MG63 (cell line): ENCODE results near the gene ZNF423. TPM values are rescaled to one million over a fixed set of nuclear protein-coding genes. Genes with fewer than 3 reads are reported as not detected.

Experiments used
- DNase-seq: peaks from one replicate; pipeline ENCODE4 v3.0.0-alpha.2; 2020
- H3K27me3 ChIP-seq: fragments of 250-450 bp; sonication (Bioruptor Pico); 2 replicates; pipeline ENCODE4 v1.5.1; 2020; ENCODE audit warnings: mild to moderate bottlenecking, moderate library complexity
- H3K36me3 ChIP-seq: fragments of 250-450 bp; sonication (Bioruptor Pico); 2 replicates; pipeline ENCODE4 v1.5.1; 2020; ENCODE audit warnings: mild to moderate bottlenecking, moderate library complexity
- H3K4me3 ChIP-seq: fragments of 250-450 bp; sonication (Bioruptor Pico); 2 replicates; pipeline ENCODE4 v1.5.1; 2020; ENCODE audit warnings: mild to moderate bottlenecking, moderate library complexity
- H3K9me3 ChIP-seq: fragments of 250-450 bp; sonication (Bioruptor Pico); 2 replicates; pipeline ENCODE4 v1.5.1; 2020; ENCODE audit warnings: mild to moderate bottlenecking, moderate library complexity
- total RNA-seq: library from RNA; depleted of rRNA; stranded (reverse); fragments of >200 nt; shearing (Covaris generic); gene quantifications from 2 replicates; pipeline ENCODE4 v1.2.3, GENCODE V29; 2014; ENCODE audit warnings: low replicate concordance

The ZNF423 gene
- total RNA-seq, 1 experiment from 2014 or later, result 0.07 TPM

- Histone ChIP-seq H3K36me3 (no peaks in the 10 kb centered on the region), H3K4me3 (peak overlapping the region; percentile 33; the same call in 1 of the 2 replicates), H3K9me3 (no peaks in the 10 kb centered on the region), H3K27me3 (peaks cover 15% of the 10 kb centered on the region)
- peak; percentile 59 for DNase-seq
These were observed 889 bp upstream of the ZNF423 start for GRCh38 chr16:49856672-49857330.

GRCh38 chr16:49855280-49855821, 561 bp downstream of the ZNF423 start:
- H3K4me3 ChIP-seq, result peak overlapping the region; percentile 44
- peak; percentile 72 for DNase-seq

GRCh38 chr16:49854796-49855203, 1.1 kb downstream of the ZNF423 start:
- peak; percentile 41 for DNase-seq
- peak overlapping the region; percentile 44 for H3K4me3 ChIP-seq
- H3K27me3 ChIP-seq, result peaks cover 18% of the 10 kb centered on the region
- no peaks in the 10 kb centered on the region for H3K9me3 ChIP-seq
- no peaks in the 10 kb centered on the region for H3K36me3 ChIP-seq

More at GRCh38 chr16:49855280-49855821, 561 bp downstream of the ZNF423 start:
- Histone ChIP-seq H3K27me3 (peaks cover 18% of the 10 kb centered on the region), H3K36me3 (no peaks in the 10 kb centered on the region), H3K9me3 (no peaks in the 10 kb centered on the region)

GRCh38 chr16:49854188-49854795, 1.6 kb downstream of the ZNF423 start:
- H3K9me3 ChIP-seq, result no peaks in the 10 kb centered on the region
- H3K27me3 ChIP-seq, result peaks cover 18% of the 10 kb centered on the region
- DNase-seq, result no peak
- H3K4me3 ChIP-seq, result peak overlapping the region; percentile 44
- H3K36me3 ChIP-seq, result no peaks in the 10 kb centered on the region

- 0 out of 2 replicates have a peak, but pooled peaks cover 3% of the 10 kb centered on the region for H3K27me3 ChIP-seq
- H3K4me3 ChIP-seq, result no peak overlapping the region
- no peaks in the 10 kb centered on the region for H3K9me3 ChIP-seq
- H3K36me3 ChIP-seq, result no peaks in the 10 kb centered on the region
- no peak for DNase-seq
These were observed 3.6 kb downstream of the ZNF423 start for GRCh38 chr16:49852279-49852678.

GRCh38 chr16:49851468-49851787, 4.5 kb downstream of the ZNF423 start:
- 0 out of 2 replicates have a peak, but pooled peaks cover 3% of the 10 kb centered on the region for H3K27me3 ChIP-seq
- H3K4me3 ChIP-seq, result no peak overlapping the region
- DNase-seq, result no peak
- no peaks in the 10 kb centered on the region for H3K36me3 ChIP-seq
- no peaks in the 10 kb centered on the region for H3K9me3 ChIP-seq

GRCh38 chr16:49850558-49851467, 5.1 kb downstream of the ZNF423 start:
- Histone ChIP-seq H3K36me3 (no peaks in the 10 kb centered on the region), H3K9me3 (no peaks in the 10 kb centered on the region), H3K27me3 (0 out of 2 replicates have a peak, but pooled peaks cover 3% of the 10 kb centered on the region), H3K4me3 (no peak overlapping the region)
- DNase-seq, result no peak

- DNase-seq, result no peak
- Histone ChIP-seq H3K27me3 (0 out of 2 replicates have a peak, but pooled peaks cover 3% of the 10 kb centered on the region), H3K36me3 (no peaks in the 10 kb centered on the region), H3K9me3 (no peaks in the 10 kb centered on the region), H3K4me3 (no peak overlapping the region)
These were observed 6.2 kb downstream of the ZNF423 start for GRCh38 chr16:49849754-49850108.

GRCh38 chr16:49849037-49849753, 6.7 kb downstream of the ZNF423 start:
- Histone ChIP-seq H3K27me3 (0 out of 2 replicates have a peak, but pooled peaks cover 3% of the 10 kb centered on the region), H3K4me3 (no peak overlapping the region), H3K36me3 (no peaks in the 10 kb centered on the region), H3K9me3 (no peaks in the 10 kb centered on the region)
- no peak for DNase-seq

GRCh38 chr16:49848530-49848929, 7.4 kb downstream of the ZNF423 start:
- DNase-seq, result no peak
- Histone ChIP-seq H3K27me3 (0 out of 2 replicates have a peak, but pooled peaks cover 3% of the 10 kb centered on the region), H3K4me3 (no peak overlapping the region), H3K9me3 (no peaks in the 10 kb centered on the region), H3K36me3 (no peaks in the 10 kb centered on the region)

GRCh38 chr16:49846800-49847199, 9.1 kb downstream of the ZNF423 start:
- H3K36me3 ChIP-seq, result no peaks in the 10 kb centered on the region
- DNase-seq, result no peak
- no peak overlapping the region for H3K4me3 ChIP-seq
- 0 out of 2 replicates have a peak, but pooled peaks cover 3% of the 10 kb centered on the region for H3K27me3 ChIP-seq
- H3K9me3 ChIP-seq, result no peaks in the 10 kb centered on the region

- no peaks in the 10 kb centered on the region for H3K36me3 ChIP-seq
- no peaks in the 10 kb centered on the region for H3K9me3 ChIP-seq
- no peaks in the 10 kb centered on the region for H3K27me3 ChIP-seq
- H3K4me3 ChIP-seq, result no peak overlapping the region
- no peak for DNase-seq
These were observed 11.6 kb downstream of the ZNF423 start for GRCh38 chr16:49844359-49844758.

GRCh38 chr16:49843758-49844157, 12.2 kb downstream of the ZNF423 start:
- no peaks in the 10 kb centered on the region for H3K27me3 ChIP-seq
- H3K9me3 ChIP-seq, result no peaks in the 10 kb centered on the region
- DNase-seq, result no peak
- H3K36me3 ChIP-seq, result no peaks in the 10 kb centered on the region
- H3K4me3 ChIP-seq, result no peak overlapping the region

- H3K36me3 ChIP-seq, result no peaks in the 10 kb centered on the region
- H3K4me3 ChIP-seq, result no peak overlapping the region
- H3K27me3 ChIP-seq, result no peaks in the 10 kb centered on the region
- H3K9me3 ChIP-seq, result no peaks in the 10 kb centered on the region
- DNase-seq, result no peak
These were observed 12.9 kb downstream of the ZNF423 start for GRCh38 chr16:49842972-49843371.

- Histone ChIP-seq H3K27me3 (no peaks in the 10 kb centered on the region), H3K4me3 (no peak overlapping the region), H3K36me3 (no peaks in the 10 kb centered on the region), H3K9me3 (no peaks in the 10 kb centered on the region)
- DNase-seq, result no peak
These were observed 16.7 kb downstream of the ZNF423 start for GRCh38 chr16:49839017-49839825.
